Spleen (tissue), 11 donors: ENCODE data around the gene ATP1B3. TPM values are rescaled to one million over a fixed set of nuclear protein-coding genes. Genes with fewer than 3 reads are reported as not detected.
"Not testable (repeated sequence)": the region's sequence is repeated elsewhere in the genome, so short reads cannot be mapped to it uniquely, and the experiment has no call there.

ENCODE experiments used
- DNase-seq: peaks from one replicate; pipeline ENCODE4 v3.0.0-alpha.2; 2020
- H3K27ac ChIP-seq, 8 donors: fragments of 200-600 bp; sonication (generic) in 7 of 8; 1 replicate in 4 of 8; 2 replicates in 4 of 8; pipeline versions ENCODE4 v1.5.0 to v1.8.0; 2016 to 2021; ENCODE audit warnings: inconsistent platforms in 4 of 8, mild to moderate bottlenecking in 4 of 8, moderate library complexity in 1 of 8
- H3K27me3 ChIP-seq, 7 donors: fragments of 200-600 bp; sonication (generic) in 6 of 7; replicated peaks in 1 of 7; 1 replicate in 4 of 7; 2 replicates in 3 of 7; pipeline versions ENCODE4 v1.5.0 to v1.8.0; 2016 to 2021; ENCODE audit warnings: inconsistent platforms in 3 of 7, mild to moderate bottlenecking in 1 of 7
- H3K36me3 ChIP-seq, 6 donors: fragments of 200-600 bp; sonication (generic) in 5 of 6; 1 replicate in 4 of 6; 2 replicates in 2 of 6; pipeline versions ENCODE4 v1.5.0 to v1.8.0; 2016 to 2021; ENCODE audit warnings: inconsistent platforms in 2 of 6
- H3K4me1 ChIP-seq, 6 donors: fragments of 200-600 bp; sonication (generic) in 5 of 6; 1 replicate in 3 of 6; 2 replicates in 3 of 6; pipeline versions ENCODE4 v1.5.0 to v1.8.0; 2016 to 2021; ENCODE audit warnings: inconsistent platforms in 3 of 6
- H3K4me3 ChIP-seq, 8 donors: fragments of 200-600 bp; sonication (generic) in 7 of 8; 1 replicate in 4 of 8; 2 replicates in 4 of 8; pipeline versions ENCODE4 v1.5.0 to v1.8.0; 2016 to 2021; ENCODE audit warnings: inconsistent platforms in 4 of 8, mild to moderate bottlenecking in 4 of 8, moderate library complexity in 2 of 8
- H3K9me3 ChIP-seq, 8 donors: fragments of 200-600 bp; sonication (generic) in 7 of 8; 1 replicate in 4 of 8; 2 replicates in 4 of 8; pipeline versions ENCODE4 v1.5.0 to v1.8.0; 2016 to 2021; ENCODE audit warnings: inconsistent platforms in 4 of 8
- CTCF ChIP-seq, 11 experiments: fragments of 200-600 bp in 7 of 11; fragments of 450-650 bp in 4 of 11; sonication (generic) in 4 of 11; IDR thresholded peaks in 8 of 11; conservative IDR thresholded peaks in 3 of 11; 1 replicate in 7 of 11; 2 replicates in 4 of 11; pipeline versions ENCODE4 v1.4.0 to v1.8.0; 2016 to 2021; ENCODE audit warnings: antibody characterized with exemption in 11 of 11, inconsistent platforms in 4 of 11, mild to moderate bottlenecking in 1 of 11
- POLR2A ChIP-seq, 3 donors: fragments of 450-650 bp; IDR thresholded peaks; one replicate each; pipeline ENCODE4 v1.5.1; 2017; ENCODE audit warnings: antibody characterized with exemption in 3 of 3, mild to moderate bottlenecking in 1 of 3
- POLR2AphosphoS5 ChIP-seq, 3 donors: sonication (generic); formaldehyde crosslinking; IDR thresholded peaks; one replicate each; pipeline ENCODE4 v1.5.1; 2017; ENCODE audit warnings: antibody characterized with exemption in 3 of 3
- WGBS, 5 donors: extraction: QIAGEN DNeasy Blood & Tissue Kit in 3 of 5; methylation state at CpG; one replicate each; pipeline versions ENCODE4 v1.1.5 to v1.1.7; 2013 to 2018; 5-methylcytosine and 5-hydroxymethylcytosine counted together
- intact Hi-C: fragments of 100-400 bp; cut with DNase I; formaldehyde crosslinking; loops from one replicate; pipeline ENCODE4 v1.15.0; 2023; ENCODE audit warnings: low total_unique reads
- polyA plus RNA-seq, 3 donors: library from polyadenylated mRNA; stranded (reverse); fragments of 200-250 nt; gene quantifications; one replicate each; pipeline ENCODE4 v1.2.1, GENCODE V29; 2013
- total RNA-seq, 7 donors: library from RNA; depleted of rRNA in 3 of 7; stranded (reverse); fragments of >200 nt in 3 of 7; fragmentation: NEBNext Ultra II Directional in 4 of 7; extraction: Animal tissue kit (Norgen Biotek cat#: 25700) in 4 of 7; gene quantifications; one replicate each; pipeline versions ENCODE4 v1.1.0 to v1.2.1, GENCODE V29; 2016 to 2021
- donor health status: healthy with polysubstance abuse.
- donor health status: DM: no; HTN: no; CAD: no; lungs with moderate emphysema.
- donor health status: DM: no; HTN: no; CAD: no.
- donor health status: Bipolar disorder and iron deficiency.
- donor health status: healthy.
- donor health status: DM: no; HTN: no; CAD: no.
- donor health status: DM: yes; HTN: yes; CAD: no.

The ATP1B3 gene
- total and polyA plus RNA-seq, 10 donors = 35.7 to 80.1 (median 66.4) TPM

GRCh38 chr3:141904203-141904602 is 27.8 kb downstream of the ATP1B3 start:
- peaks cover 0 to 18% (median 13%) of the 10 kb centered on the region in 8 donors for H3K9me3 ChIP-seq
- no peaks in the 10 kb centered on the region for H3K27me3 ChIP-seq
- intact Hi-C loops = no loop called here
- peaks cover 0 to 70% (median 18%) of the 10 kb centered on the region in 6 donors for H3K36me3 ChIP-seq
- H3K4me3 ChIP-seq = no peak overlapping the region
- no peak for DNase-seq
- TF ChIP-seq CTCF (IDR thresholded peaks at IDR 0.05 in 8 of 11, conservative IDR thresholded peaks at IDR 0.05 in 3 of 11) (no peak), POLR2A (IDR thresholded peaks at IDR 0.05) (no peak), POLR2AphosphoS5 (IDR thresholded peaks at IDR 0.05) (no peak)
- 73 to 84% (median 79%) methylated on average over 4 of the region's 4 CpGs for WGBS, 5 donors
- H3K27ac ChIP-seq = no peak overlapping the region
- peaks cover 0 to 8% (median 0%) of the 10 kb centered on the region in 6 donors for H3K4me1 ChIP-seq

- no peak overlapping the region for H3K27ac ChIP-seq
- H3K36me3 ChIP-seq = peaks cover 0 to 71% (median 18%) of the 10 kb centered on the region in 6 donors
- intact Hi-C loops = no loop called here
- peaks cover 0 to 9% (median 5%) of the 10 kb centered on the region in 8 donors for H3K9me3 ChIP-seq
- no peak overlapping the region for H3K4me3 ChIP-seq
- H3K27me3 ChIP-seq = no peaks in the 10 kb centered on the region
- TF ChIP-seq CTCF (IDR thresholded peaks at IDR 0.05 in 8 of 11, conservative IDR thresholded peaks at IDR 0.05 in 3 of 11) = no peak
- no peak for TF ChIP-seq POLR2A (IDR thresholded peaks at IDR 0.05)
- no peak for TF ChIP-seq POLR2AphosphoS5 (IDR thresholded peaks at IDR 0.05)
- DNase-seq = no peak
- H3K4me1 ChIP-seq = peaks cover 0 to 8% (median 0%) of the 10 kb centered on the region in 6 donors
- WGBS, 5 donors = 77 to 92% (median 91%) methylated on average over 2 of the region's 2 CpGs
These were observed 28.7 kb downstream of the ATP1B3 start for GRCh38 chr3:141905129-141905528.

- DNase-seq = no peak
- intact Hi-C loops = no loop called here
- Histone ChIP-seq H3K9me3 (no peaks in the 10 kb centered on the region), H3K4me1 (no peaks in the 10 kb centered on the region), H3K36me3 (peaks cover 0 to 82% (median 18%) of the 10 kb centered on the region in 6 donors), H3K4me3 (no peak overlapping the region), H3K27ac (no peak overlapping the region), H3K27me3 (no peaks in the 10 kb centered on the region)
- TF ChIP-seq POLR2AphosphoS5 (IDR thresholded peaks at IDR 0.05) (no peak), CTCF (IDR thresholded peaks at IDR 0.05 in 8 of 11, conservative IDR thresholded peaks at IDR 0.05 in 3 of 11) (no peak), POLR2A (IDR thresholded peaks at IDR 0.05) (no peak)
These were observed 33.0 kb downstream of the ATP1B3 start for GRCh38 chr3:141909408-141909807.

DNA sequence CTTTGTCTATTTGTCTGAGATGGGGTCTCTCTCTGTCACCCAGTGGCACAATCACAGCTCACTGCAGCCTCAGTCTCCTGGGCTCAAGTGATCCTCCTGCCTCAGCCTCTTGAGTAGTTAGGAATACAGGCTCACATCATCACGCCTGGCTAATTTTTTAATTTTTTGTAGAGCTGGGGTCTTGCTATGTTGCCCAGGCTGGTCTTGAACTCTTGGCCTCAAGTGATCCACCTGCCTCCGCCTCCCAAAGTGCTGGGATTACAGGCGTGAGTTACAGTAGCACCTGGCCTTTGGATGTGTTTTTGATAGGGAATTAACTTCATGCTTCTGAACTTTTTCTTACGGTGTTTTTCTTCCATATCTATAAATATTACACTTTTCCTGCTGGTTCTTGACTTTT is 33.5 kb downstream of the ATP1B3 start:
- H3K4me1 ChIP-seq, DNase-seq, H3K27me3 ChIP-seq, H3K4me3 ChIP-seq, H3K9me3 ChIP-seq, H3K27ac ChIP-seq: not testable (repeated sequence)
- intact Hi-C loops = loop anchor here (10.0 kb wide), 1 partner anchor 175 kb away; the partner anchor contains the start of gene RNF7
- WGBS, 5 donors = 94 to 98% (median 98%) methylated on average over 4 of the region's 4 CpGs
- peaks cover 0 to 82% (median 18%) of the 10 kb centered on the region in 6 donors for H3K36me3 ChIP-seq
